ENCODE results near the gene KIF26B.

- no peak for TF ChIP-seq ZFP3 (CRISPR knock-in tag; IDR thresholded peaks at IDR 0.05)
- no peak for TF ChIP-seq ZNF8 (CRISPR knock-in tag; IDR thresholded peaks at IDR 0.05)
- no peak for TF ChIP-seq POU6F1 (CRISPR knock-in tag; IDR thresholded peaks at IDR 0.05; ENCODE audit: borderline replicate concordance, low read depth)
- no peak for TF ChIP-seq OSR1 (CRISPR knock-in tag; IDR thresholded peaks at IDR 0.05)
- no peak for TF ChIP-seq ZNF565 (CRISPR knock-in tag; conservative IDR thresholded peaks at IDR 0.05; ENCODE audit: low read depth)
These were observed 177.3 kb downstream of the KIF26B start for GRCh38 chr1:245332085-245332484.

Data from SK-N-SH treated with all-trans-retinoic acid at 6 μM for 48 hours (cell line).